Choroid plexus epithelial cell (primary cell): ENCODE data around the gene RPS6KA5.

Experiments used
- DNase-seq: peaks from one replicate; pipeline ENCODE4 v3.0.0-alpha.2; 2010; ENCODE audit warnings: low read depth
- H3K4me3 ChIP-seq: 2 replicates; pipeline ENCODE4 v1.5.1; 2011; ENCODE audit warnings: low read depth, mild to moderate bottlenecking, control low read depth, low read length, moderate library complexity
- TF ChIP-seq, protein P1 (sequence below): conservative IDR thresholded peaks from 2 replicates; pipeline ENCODE4 v1.5.1; 2011; ENCODE audit warnings: low read depth, mild to moderate bottlenecking, control low read depth, inconsistent platforms, low read length, moderate library complexity

The RPS6KA5 gene

DNA sequence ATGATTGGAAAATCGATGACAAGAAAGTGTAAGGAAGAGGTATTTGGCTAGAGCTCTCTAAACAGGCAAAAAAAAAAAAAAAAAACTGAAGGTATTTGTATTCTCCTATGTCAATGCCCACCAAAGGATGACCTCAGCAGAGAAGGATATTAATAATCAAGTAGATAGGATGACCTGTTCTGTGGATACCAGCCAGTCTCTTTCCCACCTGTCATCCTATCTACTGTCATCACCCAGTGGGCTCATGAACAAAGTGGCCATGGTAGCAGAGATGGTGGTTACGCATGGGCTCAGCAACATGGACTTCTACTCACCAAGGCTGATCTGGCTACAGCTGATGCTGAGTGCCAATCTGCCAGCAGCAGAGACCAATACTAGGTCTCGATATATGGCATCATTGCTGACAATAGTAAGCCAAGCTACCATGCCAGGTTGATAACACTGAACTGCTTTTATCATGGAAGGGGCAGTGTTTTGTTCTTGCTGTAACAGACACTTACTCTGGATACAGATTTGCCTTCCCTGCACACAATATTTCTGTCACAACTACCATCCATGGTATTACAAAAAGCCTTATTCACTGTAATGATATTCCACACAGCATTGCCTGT is 43.5 kb downstream of the RPS6KA5 start:
- H3K4me3 ChIP-seq, result no peak overlapping the region
- TF ChIP-seq, protein P1, sequence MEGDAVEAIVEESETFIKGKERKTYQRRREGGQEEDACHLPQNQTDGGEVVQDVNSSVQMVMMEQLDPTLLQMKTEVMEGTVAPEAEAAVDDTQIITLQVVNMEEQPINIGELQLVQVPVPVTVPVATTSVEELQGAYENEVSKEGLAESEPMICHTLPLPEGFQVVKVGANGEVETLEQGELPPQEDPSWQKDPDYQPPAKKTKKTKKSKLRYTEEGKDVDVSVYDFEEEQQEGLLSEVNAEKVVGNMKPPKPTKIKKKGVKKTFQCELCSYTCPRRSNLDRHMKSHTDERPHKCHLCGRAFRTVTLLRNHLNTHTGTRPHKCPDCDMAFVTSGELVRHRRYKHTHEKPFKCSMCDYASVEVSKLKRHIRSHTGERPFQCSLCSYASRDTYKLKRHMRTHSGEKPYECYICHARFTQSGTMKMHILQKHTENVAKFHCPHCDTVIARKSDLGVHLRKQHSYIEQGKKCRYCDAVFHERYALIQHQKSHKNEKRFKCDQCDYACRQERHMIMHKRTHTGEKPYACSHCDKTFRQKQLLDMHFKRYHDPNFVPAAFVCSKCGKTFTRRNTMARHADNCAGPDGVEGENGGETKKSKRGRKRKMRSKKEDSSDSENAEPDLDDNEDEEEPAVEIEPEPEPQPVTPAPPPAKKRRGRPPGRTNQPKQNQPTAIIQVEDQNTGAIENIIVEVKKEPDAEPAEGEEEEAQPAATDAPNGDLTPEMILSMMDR, result no peak
- DNase-seq, result no peak

DNA sequence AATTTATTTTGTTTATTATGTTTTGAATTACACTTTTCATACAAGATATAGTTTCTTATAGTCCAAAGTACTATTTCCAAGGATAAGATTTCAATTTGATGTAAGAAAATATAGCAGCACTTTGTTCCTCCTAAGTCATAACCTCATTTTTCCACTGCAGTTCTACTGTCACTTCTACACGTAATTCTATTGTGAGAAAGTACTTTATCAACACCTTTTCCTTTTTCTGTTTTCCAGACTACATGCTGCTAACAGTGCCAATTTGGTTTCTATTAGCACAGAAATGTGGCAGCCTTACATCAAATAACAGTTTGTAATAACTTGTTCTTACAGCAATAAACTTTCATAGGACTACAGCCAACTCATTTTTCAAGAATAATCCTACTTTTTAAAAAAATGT is 45.0 kb downstream of the RPS6KA5 start:
- H3K4me3 ChIP-seq, result no peak overlapping the region
- no peak for DNase-seq
- TF ChIP-seq, protein P1, result no peak

DNA sequence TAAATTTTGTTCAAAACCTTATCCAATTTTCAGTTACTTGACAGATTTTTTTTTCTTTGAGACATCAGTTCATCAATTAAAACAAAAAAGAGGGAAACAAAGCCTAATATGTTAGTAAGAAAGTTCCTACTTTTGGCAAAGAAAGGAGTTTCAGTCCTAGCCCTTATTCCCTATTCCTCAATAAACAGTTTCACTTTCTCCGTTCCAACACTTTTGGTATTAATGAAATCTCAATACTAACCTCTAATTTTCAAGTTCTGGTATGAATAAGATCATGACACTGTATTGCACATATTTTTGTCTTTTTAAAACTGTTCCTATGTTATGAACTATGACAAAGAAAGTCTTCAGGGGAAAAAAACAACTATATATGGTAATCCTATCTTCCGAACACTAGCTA is 48.4 kb downstream of the RPS6KA5 start:
- TF ChIP-seq, protein P1, result no peak
- H3K4me3 ChIP-seq, result no peak overlapping the region
- no peak for DNase-seq

DNA sequence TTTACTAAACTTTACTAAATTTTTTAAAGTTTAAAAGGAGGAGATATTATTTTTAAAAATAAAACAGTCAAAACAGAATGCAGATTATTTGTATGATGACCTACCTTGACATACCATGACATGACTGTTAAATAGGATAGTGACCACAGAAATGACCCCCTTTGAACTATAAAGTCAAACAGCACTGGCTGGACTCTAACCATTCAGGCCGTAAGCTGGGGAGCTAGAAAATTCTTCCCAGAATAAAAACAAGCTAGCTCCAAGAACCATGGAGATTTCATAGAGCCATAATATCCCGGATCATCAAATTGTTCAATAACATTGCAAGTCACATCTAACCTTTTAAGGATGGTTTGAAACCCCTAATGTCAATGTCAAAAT is 50.3 kb downstream of the RPS6KA5 start:
- TF ChIP-seq, protein P1, result no peak
- no peak overlapping the region for H3K4me3 ChIP-seq
- no peak for DNase-seq

DNA sequence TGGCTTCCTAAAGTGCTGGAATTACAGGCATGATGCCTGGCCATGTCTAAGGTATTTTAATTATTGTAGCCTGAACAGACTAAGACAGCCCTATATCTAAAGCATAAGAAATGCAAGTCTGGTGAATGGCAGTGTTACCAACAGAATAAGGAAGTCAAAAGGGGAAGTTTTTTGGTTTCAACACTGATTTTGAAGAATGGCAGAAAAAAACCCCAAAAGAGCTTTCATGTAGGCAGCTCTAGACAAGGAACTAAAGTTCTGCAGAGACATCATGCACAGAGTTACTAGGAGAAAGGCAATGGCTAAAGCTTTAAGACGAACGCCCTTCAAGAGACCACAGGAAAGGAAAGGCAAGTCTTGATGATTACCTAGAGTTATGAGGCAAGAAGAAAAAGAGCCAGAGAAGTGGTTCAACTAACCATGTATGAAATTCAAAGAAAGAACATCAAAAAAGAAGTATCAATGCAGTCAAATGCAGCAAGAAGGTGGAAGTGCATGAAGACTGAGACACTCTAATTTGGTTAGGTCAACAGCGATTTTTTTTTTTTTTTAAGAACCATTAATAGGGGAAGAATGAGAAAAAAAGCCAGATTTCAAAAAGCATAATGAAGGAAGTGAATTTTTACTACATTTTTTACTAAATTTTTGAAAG is 50.8 kb downstream of the RPS6KA5 start:
- DNase-seq, result no peak
- TF ChIP-seq, protein P1, result no peak
- no peak overlapping the region for H3K4me3 ChIP-seq

DNA sequence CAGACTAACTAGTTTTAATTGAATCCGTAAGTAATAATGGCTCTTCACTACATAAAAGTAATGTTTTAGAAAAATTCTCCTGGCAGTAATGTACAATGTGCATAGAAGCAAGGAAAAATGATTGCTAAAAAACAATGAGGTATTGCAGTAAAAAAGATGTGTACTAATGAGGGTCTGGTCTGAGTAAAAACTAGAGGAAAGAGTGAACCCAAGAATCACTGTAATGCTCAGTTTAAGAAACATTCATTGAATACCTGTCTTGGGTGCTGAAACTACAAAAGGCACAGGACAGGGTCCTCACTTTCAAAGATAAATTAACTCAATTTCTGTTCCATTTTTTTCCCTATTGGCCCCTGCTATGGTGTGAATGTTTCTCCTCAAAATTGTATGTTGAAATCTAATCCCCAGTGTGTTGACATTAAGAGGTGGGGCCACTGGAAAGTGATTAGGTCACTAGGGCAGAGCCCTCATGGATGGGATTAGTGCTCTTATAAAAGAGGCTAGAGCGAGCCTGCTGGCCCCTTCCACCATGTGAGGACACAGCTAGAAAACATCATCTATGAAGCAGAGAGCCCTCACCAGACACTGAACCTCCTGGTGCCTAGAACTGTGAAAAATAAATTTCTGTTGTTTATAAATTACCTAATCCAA is 51.6 kb downstream of the RPS6KA5 start:
- DNase-seq, result no peak
- no peak overlapping the region for H3K4me3 ChIP-seq
- TF ChIP-seq, protein P1, result no peak

DNA sequence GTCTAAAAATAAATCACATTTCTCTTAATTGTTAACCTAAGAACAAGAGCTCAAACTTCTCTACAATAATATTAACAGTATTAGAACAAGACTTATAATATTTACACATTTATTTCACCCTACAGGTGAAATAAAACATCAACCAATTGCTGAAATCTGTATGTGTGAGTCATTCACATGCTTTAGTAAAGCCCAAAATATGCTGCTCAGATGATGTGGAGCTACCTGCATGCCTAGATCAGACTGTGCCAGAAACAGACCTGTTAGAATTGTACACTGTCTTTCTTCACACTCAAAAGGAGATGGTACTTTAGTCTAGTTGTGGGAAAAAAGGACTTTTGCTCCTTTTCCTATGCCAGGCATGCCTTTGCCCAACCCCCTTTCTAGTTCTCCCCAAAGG is 54.7 kb downstream of the RPS6KA5 start:
- H3K4me3 ChIP-seq, result no peak overlapping the region
- no peak for DNase-seq

More for the DNA sequence above, 54.7 kb downstream of the RPS6KA5 start:
- TF ChIP-seq, protein P1, result no peak
